ENCODE measurements around the gene PDHA2. TPM values are rescaled to one million over a fixed set of nuclear protein-coding genes. Genes with fewer than 3 reads are reported as not detected.

Gene PDHA2
- total RNA-seq, 1 experiment from 2014 or later: not detected

GRCh38 chr4:95887551-95887950, 47.7 kb downstream of the PDHA2 start:
- no peaks in the 10 kb centered on the region for H3K4me1 Mint-ChIP-seq (ENCODE audit: low read depth, unreplicated experiment)
- no TSS peak for BruUV-seq (replicated peaks)
- TF ChIP-seq CTCF (IDR thresholded peaks at IDR 0.05; ENCODE audit: unreplicated experiment): no peak
- no peak overlapping the region for H3K27ac Mint-ChIP-seq (ENCODE audit: unreplicated experiment)
- intact Hi-C loops (cut with micrococcal nuclease; ENCODE audit: unreplicated experiment): no loop called here
- H3K9me3 Mint-ChIP-seq (ENCODE audit: low read depth, unreplicated experiment): peaks cover 3% of the 10 kb centered on the region
- H3K36me3 Mint-ChIP-seq (ENCODE audit: insufficient read depth, unreplicated experiment): no peaks in the 10 kb centered on the region
- H3K27me3 Mint-ChIP-seq (ENCODE audit: unreplicated experiment): no peaks in the 10 kb centered on the region
- CTCF ChIA-PET: no interaction called here
- no peak for DNase-seq
- no peak overlapping the region for H3K4me3 Mint-ChIP-seq (ENCODE audit: low read depth, unreplicated experiment)

GRCh38 chr4:95889662-95890061, 49.8 kb downstream of the PDHA2 start:
- no peaks in the 10 kb centered on the region for H3K4me1 Mint-ChIP-seq (ENCODE audit: low read depth, unreplicated experiment)
- no peak overlapping the region for H3K27ac Mint-ChIP-seq (ENCODE audit: unreplicated experiment)
- TF ChIP-seq CTCF (IDR thresholded peaks at IDR 0.05; ENCODE audit: unreplicated experiment): no peak
- intact Hi-C loops (cut with micrococcal nuclease; ENCODE audit: unreplicated experiment): no loop called here
- BruUV-seq (replicated peaks): no TSS peak
- H3K27me3 Mint-ChIP-seq (ENCODE audit: unreplicated experiment): no peaks in the 10 kb centered on the region
- no peaks in the 10 kb centered on the region for H3K9me3 Mint-ChIP-seq (ENCODE audit: low read depth, unreplicated experiment)
- H3K36me3 Mint-ChIP-seq (ENCODE audit: insufficient read depth, unreplicated experiment): no peaks in the 10 kb centered on the region
- DNase-seq: no peak
- CTCF ChIA-PET: no interaction called here
- H3K4me3 Mint-ChIP-seq (ENCODE audit: low read depth, unreplicated experiment): no peak overlapping the region

All from Calu3 (cell line).